GM19035 (cell line): ENCODE measurements around the gene SMIM35.

ENCODE experiments used
- ATAC-seq: cut with Tn5 transposase; IDR thresholded peaks from one replicate; pipeline ENCODE4 v1.9.1; 2021; ENCODE audit not compliant: unreplicated experiment

The SMIM35 gene

GRCh38 chr11:118086913-118087768 is at the start of gene SMIM35:
Gene SMIM35 (minus strand): TSS chr11:118086963. CDS start chr11:118086757, 206 bp downstream.
- no peak for ATAC-seq

GRCh38 chr11:118136341-118136740 is 49.6 kb upstream of the SMIM35 start:
- no peak for ATAC-seq

GRCh38 chr11:118135796-118136165 is 49.0 kb upstream of the SMIM35 start:
- ATAC-seq: no peak

- no peak for ATAC-seq
Observed at GRCh38 chr11:118135051-118135795, 48.5 kb upstream of the SMIM35 start.

- no peak for ATAC-seq
Observed at GRCh38 chr11:118133816-118134215, 47.1 kb upstream of the SMIM35 start.

GRCh38 chr11:118132385-118133151 is 45.8 kb upstream of the SMIM35 start:
- ATAC-seq: no peak

GRCh38 chr11:118129471-118130172 is 42.9 kb upstream of the SMIM35 start:
- no peak for ATAC-seq

GRCh38 chr11:118128721-118129470 is 42.1 kb upstream of the SMIM35 start:
- ATAC-seq: no peak

- ATAC-seq: no peak
Observed at GRCh38 chr11:118128310-118128709, 41.5 kb upstream of the SMIM35 start.

- ATAC-seq: no peak
Observed at GRCh38 chr11:118126082-118126838, 39.5 kb upstream of the SMIM35 start.

- ATAC-seq: no peak
Observed at GRCh38 chr11:118124929-118125535, 38.3 kb upstream of the SMIM35 start.

- ATAC-seq: no peak
Observed at GRCh38 chr11:118120793-118121192, 34.0 kb upstream of the SMIM35 start.

GRCh38 chr11:118117790-118118601 is 31.2 kb upstream of the SMIM35 start:
- no peak for ATAC-seq

- no peak for ATAC-seq
Observed at GRCh38 chr11:118115048-118115447, 28.3 kb upstream of the SMIM35 start.

- ATAC-seq: no peak
Observed at GRCh38 chr11:118114266-118114665, 27.5 kb upstream of the SMIM35 start.

GRCh38 chr11:118112711-118113430 is 26.1 kb upstream of the SMIM35 start:
- no peak for ATAC-seq

GRCh38 chr11:118111744-118112035 is 24.9 kb upstream of the SMIM35 start:
- no peak for ATAC-seq
